Spleen (tissue), 7 donors: ENCODE measurements around the gene SLC22A23.

Experiments
- POLR2A ChIP-seq, 3 donors: fragments of 450-650 bp; IDR thresholded peaks; one replicate each; pipeline ENCODE4 v1.5.1; 2017; ENCODE audit warnings: antibody characterized with exemption in 3 of 3, mild to moderate bottlenecking in 1 of 3
- POLR2AphosphoS5 ChIP-seq, 3 donors: sonication (generic); formaldehyde crosslinking; IDR thresholded peaks; one replicate each; pipeline ENCODE4 v1.5.1; 2017; ENCODE audit warnings: antibody characterized with exemption in 3 of 3
- TF ChIP-seq, protein P1 (sequence below), 11 experiments: fragments of 200-600 bp in 7 of 11; fragments of 450-650 bp in 4 of 11; sonication (generic) in 4 of 11; IDR thresholded peaks in 8 of 11; conservative IDR thresholded peaks in 3 of 11; 1 replicate in 7 of 11; 2 replicates in 4 of 11; pipeline versions ENCODE4 v1.4.0 to v1.8.0; 2016 to 2021; ENCODE audit warnings: antibody characterized with exemption in 11 of 11, inconsistent platforms in 4 of 11, mild to moderate bottlenecking in 1 of 11
- donor health status: DM: no; HTN: no; CAD: no; lungs with moderate emphysema.
- donor health status: DM: no; HTN: no; CAD: no.
- donor health status: DM: no; HTN: no; CAD: no.

DNA sequence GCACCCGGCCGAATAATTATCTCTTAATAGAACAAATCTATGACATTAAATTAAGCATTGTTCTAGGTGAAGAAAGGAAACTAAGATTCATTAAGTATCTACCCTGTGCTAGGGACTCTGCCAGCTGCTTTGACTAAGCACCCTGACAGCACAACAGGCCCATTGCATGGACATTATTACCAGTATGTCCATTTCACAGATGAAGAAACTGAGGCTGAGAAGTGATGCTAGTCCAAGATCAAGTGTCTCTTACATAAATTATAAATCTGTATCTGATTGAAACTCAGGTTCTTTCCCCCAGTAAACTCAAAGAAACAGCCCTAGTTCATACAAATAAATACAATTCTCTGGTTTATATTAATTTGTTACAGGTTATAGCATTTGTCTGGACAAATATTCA, 31.3 kb downstream of the SLC22A23 start:
- TF ChIP-seq, protein P1, sequence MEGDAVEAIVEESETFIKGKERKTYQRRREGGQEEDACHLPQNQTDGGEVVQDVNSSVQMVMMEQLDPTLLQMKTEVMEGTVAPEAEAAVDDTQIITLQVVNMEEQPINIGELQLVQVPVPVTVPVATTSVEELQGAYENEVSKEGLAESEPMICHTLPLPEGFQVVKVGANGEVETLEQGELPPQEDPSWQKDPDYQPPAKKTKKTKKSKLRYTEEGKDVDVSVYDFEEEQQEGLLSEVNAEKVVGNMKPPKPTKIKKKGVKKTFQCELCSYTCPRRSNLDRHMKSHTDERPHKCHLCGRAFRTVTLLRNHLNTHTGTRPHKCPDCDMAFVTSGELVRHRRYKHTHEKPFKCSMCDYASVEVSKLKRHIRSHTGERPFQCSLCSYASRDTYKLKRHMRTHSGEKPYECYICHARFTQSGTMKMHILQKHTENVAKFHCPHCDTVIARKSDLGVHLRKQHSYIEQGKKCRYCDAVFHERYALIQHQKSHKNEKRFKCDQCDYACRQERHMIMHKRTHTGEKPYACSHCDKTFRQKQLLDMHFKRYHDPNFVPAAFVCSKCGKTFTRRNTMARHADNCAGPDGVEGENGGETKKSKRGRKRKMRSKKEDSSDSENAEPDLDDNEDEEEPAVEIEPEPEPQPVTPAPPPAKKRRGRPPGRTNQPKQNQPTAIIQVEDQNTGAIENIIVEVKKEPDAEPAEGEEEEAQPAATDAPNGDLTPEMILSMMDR (IDR thresholded peaks at IDR 0.05 in 8 of 11, conservative IDR thresholded peaks at IDR 0.05 in 3 of 11): no peak
- no peak for TF ChIP-seq POLR2AphosphoS5 (IDR thresholded peaks at IDR 0.05)
- no peak for TF ChIP-seq POLR2A (IDR thresholded peaks at IDR 0.05)
